ENCODE data around the gene KCNQ1. TPM values are rescaled to one million over a fixed set of nuclear protein-coding genes. Genes with fewer than 3 reads are reported as not detected.

The KCNQ1 gene
- total RNA-seq, 2 donors from 2014 or later: 51.4 to 55.8 TPM

DNA sequence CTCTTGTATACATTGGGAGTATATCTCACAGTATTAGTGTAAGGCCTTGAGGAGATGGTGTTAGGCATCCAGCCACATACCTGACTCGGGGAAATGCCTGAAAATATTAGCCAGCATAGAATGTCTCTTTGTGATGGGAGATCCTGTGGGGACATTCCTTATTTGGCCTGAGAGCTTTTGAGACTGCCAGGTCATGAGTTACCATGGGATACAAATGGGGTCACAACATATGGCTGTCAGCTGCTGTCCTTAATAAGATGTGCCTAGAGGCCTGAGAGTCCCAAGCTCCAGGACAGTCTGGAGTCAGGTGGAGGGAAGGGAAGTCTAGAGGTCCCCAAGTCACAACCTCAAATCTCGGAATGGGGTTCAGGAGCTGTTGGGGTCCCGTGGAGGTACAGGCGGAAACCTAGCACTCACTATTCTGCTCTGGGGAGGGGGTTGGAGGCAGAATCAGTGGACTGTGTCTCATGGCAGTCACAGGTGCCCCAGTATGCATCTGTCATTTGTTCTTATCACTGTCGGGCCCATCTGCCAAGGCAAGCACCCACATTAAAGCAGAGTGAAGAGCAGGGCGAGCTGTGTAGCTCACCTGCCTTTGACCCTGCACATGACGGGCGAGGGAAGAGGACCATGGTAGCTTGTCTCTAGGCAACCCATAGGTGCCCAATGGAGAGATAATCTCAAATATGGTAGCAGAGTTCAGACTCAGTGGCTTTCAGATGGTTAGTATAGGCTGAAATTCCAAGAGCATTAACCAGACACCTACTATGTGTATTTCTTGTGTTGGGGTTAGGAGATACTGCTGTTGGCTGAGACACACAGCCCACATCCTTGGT, 225.0 kb downstream of the KCNQ1 start:
- Histone ChIP-seq H3K4me1 (no peaks in the 10 kb centered on the region), H3K9ac (ENCODE audit: low read depth in 2 of 2, low read length in 2 of 2) (no peak overlapping the region), H3K9me3 (no peaks in the 10 kb centered on the region), H3K27ac (no peak overlapping the region), H3K36me3 (no peaks in the 10 kb centered on the region), H3K4me3 (no peak overlapping the region), H3K27me3 (no peaks in the 10 kb centered on the region)
- TF ChIP-seq, protein P1, sequence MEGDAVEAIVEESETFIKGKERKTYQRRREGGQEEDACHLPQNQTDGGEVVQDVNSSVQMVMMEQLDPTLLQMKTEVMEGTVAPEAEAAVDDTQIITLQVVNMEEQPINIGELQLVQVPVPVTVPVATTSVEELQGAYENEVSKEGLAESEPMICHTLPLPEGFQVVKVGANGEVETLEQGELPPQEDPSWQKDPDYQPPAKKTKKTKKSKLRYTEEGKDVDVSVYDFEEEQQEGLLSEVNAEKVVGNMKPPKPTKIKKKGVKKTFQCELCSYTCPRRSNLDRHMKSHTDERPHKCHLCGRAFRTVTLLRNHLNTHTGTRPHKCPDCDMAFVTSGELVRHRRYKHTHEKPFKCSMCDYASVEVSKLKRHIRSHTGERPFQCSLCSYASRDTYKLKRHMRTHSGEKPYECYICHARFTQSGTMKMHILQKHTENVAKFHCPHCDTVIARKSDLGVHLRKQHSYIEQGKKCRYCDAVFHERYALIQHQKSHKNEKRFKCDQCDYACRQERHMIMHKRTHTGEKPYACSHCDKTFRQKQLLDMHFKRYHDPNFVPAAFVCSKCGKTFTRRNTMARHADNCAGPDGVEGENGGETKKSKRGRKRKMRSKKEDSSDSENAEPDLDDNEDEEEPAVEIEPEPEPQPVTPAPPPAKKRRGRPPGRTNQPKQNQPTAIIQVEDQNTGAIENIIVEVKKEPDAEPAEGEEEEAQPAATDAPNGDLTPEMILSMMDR (IDR thresholded peaks at IDR 0.05): no peak
- intact Hi-C loops (cut with DNase I): no loop called here
- no peak for DNase-seq

DNA sequence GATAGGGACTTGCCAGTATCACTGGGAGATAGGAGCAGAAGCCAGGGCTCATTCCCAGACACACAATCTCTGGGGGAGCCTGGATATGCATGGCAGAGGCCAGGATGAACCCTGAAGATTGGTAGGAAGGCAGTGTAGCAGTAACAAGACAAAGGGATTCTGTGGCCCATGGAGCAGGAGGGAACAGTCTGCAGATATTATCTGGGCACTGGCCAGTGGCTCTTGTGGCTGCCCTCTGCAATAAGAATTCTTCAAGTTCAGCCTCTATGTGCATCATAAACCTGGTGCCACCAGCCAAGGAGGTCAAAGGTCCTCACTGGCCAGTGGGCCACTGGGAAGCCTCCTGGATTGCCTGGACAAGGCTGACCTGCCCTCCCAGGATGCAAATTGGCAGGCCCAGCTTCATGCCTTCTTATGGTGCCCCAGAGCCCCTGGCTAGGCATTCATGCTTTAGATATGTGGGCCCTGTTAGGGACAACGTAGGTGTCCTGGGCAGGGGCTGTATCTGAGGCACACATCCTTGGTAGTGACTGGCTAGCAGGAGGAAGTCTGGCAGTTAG, 225.8 kb downstream of the KCNQ1 start:
- Histone ChIP-seq H3K9me3 (no peaks in the 10 kb centered on the region), H3K27ac (no peak overlapping the region), H3K4me3 (no peak overlapping the region), H3K9ac (ENCODE audit: low read depth in 2 of 2, low read length in 2 of 2) (no peak overlapping the region), H3K36me3 (no peaks in the 10 kb centered on the region), H3K27me3 (no peaks in the 10 kb centered on the region), H3K4me1 (no peaks in the 10 kb centered on the region)
- DNase-seq: peak; percentile 10
- intact Hi-C loops (cut with DNase I): no loop called here
- TF ChIP-seq, protein P1 (IDR thresholded peaks at IDR 0.05): no peak

DNA sequence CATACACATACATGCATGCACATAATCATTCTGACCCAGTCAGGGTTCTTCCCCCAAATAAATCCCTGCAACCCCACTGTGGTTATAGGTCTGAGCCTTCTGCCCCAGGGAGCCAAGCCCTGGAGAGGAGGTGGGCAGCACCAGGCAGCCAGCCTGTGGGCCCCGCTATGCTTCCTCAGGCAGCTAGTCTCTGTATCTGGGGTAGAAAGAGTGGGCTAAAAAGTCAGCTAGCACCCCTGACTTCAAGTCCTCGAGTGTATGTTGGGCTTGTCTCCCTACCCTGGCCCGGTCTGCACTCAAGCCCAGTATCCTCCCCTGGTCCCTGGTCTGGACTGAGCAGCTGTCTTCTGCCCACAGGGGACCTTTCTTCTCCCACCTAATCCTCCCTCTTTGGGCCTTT, 226.9 kb downstream of the KCNQ1 start:
- H3K9me3 ChIP-seq: no peaks in the 10 kb centered on the region
- TF ChIP-seq, protein P1 (IDR thresholded peaks at IDR 0.05): no peak
- no peak overlapping the region for H3K4me3 ChIP-seq
- H3K27me3 ChIP-seq: no peaks in the 10 kb centered on the region
- no peaks in the 10 kb centered on the region for H3K36me3 ChIP-seq
- no peaks in the 10 kb centered on the region for H3K4me1 ChIP-seq
- no peak overlapping the region for H3K9ac ChIP-seq (ENCODE audit: low read depth in 2 of 2, low read length in 2 of 2)
- peak; percentile 1 for DNase-seq
- no peak overlapping the region for H3K27ac ChIP-seq
- intact Hi-C loops (cut with DNase I): no loop called here

DNA sequence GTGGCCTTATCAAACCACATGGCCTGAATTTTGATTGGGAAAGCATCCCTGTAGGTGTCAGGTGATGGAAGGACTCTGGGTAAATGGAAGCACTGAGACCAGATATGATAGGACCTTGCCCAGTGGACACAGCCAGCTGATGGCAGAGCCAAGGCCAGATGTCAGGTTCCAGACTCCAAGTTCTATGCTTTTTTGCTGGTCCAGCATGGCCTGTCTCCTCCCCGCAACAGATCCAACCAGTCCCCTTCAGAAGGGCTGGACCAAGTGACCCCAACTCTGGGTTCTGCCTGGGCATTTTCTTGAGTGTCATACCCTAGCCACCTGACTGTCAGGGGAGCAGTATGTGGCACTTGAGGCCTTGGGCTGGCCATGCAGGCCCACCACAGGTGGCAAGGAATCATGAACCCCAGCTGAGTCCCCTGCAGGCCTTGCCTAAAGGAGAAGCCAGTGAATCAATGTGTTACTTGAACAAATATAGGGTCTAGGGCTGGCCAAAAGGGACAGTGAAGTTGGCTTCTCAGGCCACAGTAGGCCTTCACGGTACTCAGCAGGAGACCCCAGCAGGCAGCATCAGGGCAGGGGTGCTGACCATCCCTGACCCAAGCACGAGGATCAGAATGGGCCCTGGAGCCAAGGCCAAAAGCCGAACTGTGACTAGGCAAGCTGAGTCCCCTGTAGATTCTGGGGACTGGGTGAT, 227.9 kb downstream of the KCNQ1 start:
- H3K4me1 ChIP-seq: no peaks in the 10 kb centered on the region
- no peaks in the 10 kb centered on the region for H3K9me3 ChIP-seq
- no peaks in the 10 kb centered on the region for H3K36me3 ChIP-seq
- TF ChIP-seq, protein P1 (IDR thresholded peaks at IDR 0.05): no peak
- H3K27me3 ChIP-seq: no peaks in the 10 kb centered on the region
- H3K9ac ChIP-seq (ENCODE audit: low read depth in 2 of 2, low read length in 2 of 2): no peak overlapping the region
- DNase-seq: peak; percentile 7
- no peak overlapping the region for H3K4me3 ChIP-seq
- intact Hi-C loops (cut with DNase I): no loop called here
- H3K27ac ChIP-seq: no peak overlapping the region

DNA sequence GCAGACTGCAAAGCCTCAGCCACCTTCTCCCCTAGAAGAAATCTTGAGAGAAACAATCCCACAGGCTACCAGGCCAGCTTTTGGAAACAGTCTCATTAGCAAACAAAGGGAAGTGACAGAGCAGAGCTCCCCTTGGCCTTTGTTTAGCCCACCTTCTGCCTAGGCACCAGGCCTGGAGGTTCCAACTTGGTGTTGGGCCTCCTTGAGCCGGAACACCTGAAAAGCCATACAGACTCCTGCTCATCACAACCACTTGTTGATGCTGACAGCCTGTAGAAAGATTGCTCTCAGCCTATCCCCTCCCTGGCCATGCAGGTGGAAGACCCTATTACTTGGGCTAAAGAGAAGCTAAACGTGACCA, 228.4 kb downstream of the KCNQ1 start:
- no peaks in the 10 kb centered on the region for H3K9me3 ChIP-seq
- TF ChIP-seq, protein P1 (IDR thresholded peaks at IDR 0.05): no peak
- no peak overlapping the region for H3K27ac ChIP-seq
- no peaks in the 10 kb centered on the region for H3K4me1 ChIP-seq
- no peak overlapping the region for H3K9ac ChIP-seq (ENCODE audit: low read depth in 2 of 2, low read length in 2 of 2)
- intact Hi-C loops (cut with DNase I): no loop called here
- DNase-seq: no peak
- no peaks in the 10 kb centered on the region for H3K27me3 ChIP-seq
- no peak overlapping the region for H3K4me3 ChIP-seq
- no peaks in the 10 kb centered on the region for H3K36me3 ChIP-seq
